BJ (cell line): ENCODE data around the gene GPD1L. TPM values are rescaled to one million over a fixed set of nuclear protein-coding genes. Genes with fewer than 3 reads are reported as not detected.
"Not testable (repeated sequence)": the region's sequence is repeated elsewhere in the genome, so short reads cannot be mapped to it uniquely, and the experiment has no call there.

Experiments
- CTCF ChIA-PET: fragments of 350-600 bp; formaldehyde crosslinking; extraction: SDS; loops from one replicate; lab custom pipeline; 2021; ENCODE audit warnings: antibody characterized with exemption, inconsistent platforms; lab: Yijun Ruan, JAX
- POLR2A ChIA-PET: fragments of 300-600 bp; sonication (Branson Sonifier 250); formaldehyde crosslinking; extraction: SDS; loops from one replicate; lab custom pipeline; 2021; ENCODE audit warnings: antibody characterized with exemption; lab: Charles Lee
- DNase-seq: peaks from one replicate; pipeline ENCODE4 v3.0.0-alpha.2; 2011; ENCODE audit warnings: low read depth
- H3K27me3 ChIP-seq: 2 replicates; pipeline ENCODE4 v1.6.0; 2011; ENCODE audit warnings: low read length; ENCODE audit not compliant: control insufficient read depth, insufficient read depth
- H3K36me3 ChIP-seq: 2 replicates; pipeline ENCODE4 v1.5.1; 2011; ENCODE audit warnings: low read length; ENCODE audit not compliant: control insufficient read depth, insufficient read depth
- H3K4me3 ChIP-seq: 2 replicates; pipeline ENCODE4 v1.5.1; 2011; ENCODE audit warnings: low read depth, mild to moderate bottlenecking, control low read depth, low read length
- CTCF ChIP-seq: IDR thresholded peaks from 2 replicates; pipeline ENCODE4 v1.5.1; 2011; ENCODE audit warnings: low read depth, mild to moderate bottlenecking, control low read depth, inconsistent platforms, low read length, moderate library complexity; ENCODE audit not compliant: insufficient read depth
- polyA plus RNA-seq: library from polyadenylated mRNA; depleted of rRNA; stranded (reverse); fragments of >200 nt; gene quantifications from 2 replicates; pipeline ENCODE4 v1.2.3, GENCODE V29; 2011

GPD1L gene
- polyA plus RNA-seq, 1 experiment = 4.2 TPM

DNA sequence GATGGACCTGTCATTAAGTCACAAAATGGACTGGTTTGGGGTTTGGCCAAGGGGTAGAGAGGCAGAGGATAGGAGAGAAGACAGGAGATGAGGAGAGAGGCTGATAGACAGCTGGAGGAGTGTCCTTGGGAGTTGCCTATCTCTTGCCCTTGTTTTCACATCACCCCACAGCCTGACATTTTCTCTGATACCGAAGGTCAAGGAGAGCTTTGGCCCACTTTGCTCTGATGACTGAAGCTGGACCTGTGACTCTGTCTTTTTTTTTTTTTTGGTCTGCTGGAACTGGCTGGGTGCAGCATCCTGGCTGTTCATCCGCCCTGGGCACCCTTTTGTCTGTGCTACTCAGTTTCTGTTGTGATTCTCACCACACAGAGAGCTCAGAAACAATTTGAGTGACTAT is 5.1 kb downstream of the GPD1L start:
- ChIA-PET CTCF (no interaction called here), POLR2A (no interaction called here)
- Histone ChIP-seq H3K4me3 (no peak overlapping the region), H3K36me3 (no peaks in the 10 kb centered on the region), H3K27me3 (no peaks in the 10 kb centered on the region)
- no peak for DNase-seq
- TF ChIP-seq CTCF = no peak

- no peaks in the 10 kb centered on the region for H3K27me3 ChIP-seq
- no peak for TF ChIP-seq CTCF
- CTCF ChIA-PET = interaction anchor here (1.0 kb wide), 1 partner anchor 13 kb away, joined by 3 read pairs; no protein-coding TSS in a partner anchor
- POLR2A ChIA-PET = no interaction called here
- no peak for DNase-seq
- no peaks in the 10 kb centered on the region for H3K36me3 ChIP-seq
- no peak overlapping the region for H3K4me3 ChIP-seq
Measured at GRCh38 chr3:32113566-32113965, 7.1 kb downstream of the GPD1L start.

DNA sequence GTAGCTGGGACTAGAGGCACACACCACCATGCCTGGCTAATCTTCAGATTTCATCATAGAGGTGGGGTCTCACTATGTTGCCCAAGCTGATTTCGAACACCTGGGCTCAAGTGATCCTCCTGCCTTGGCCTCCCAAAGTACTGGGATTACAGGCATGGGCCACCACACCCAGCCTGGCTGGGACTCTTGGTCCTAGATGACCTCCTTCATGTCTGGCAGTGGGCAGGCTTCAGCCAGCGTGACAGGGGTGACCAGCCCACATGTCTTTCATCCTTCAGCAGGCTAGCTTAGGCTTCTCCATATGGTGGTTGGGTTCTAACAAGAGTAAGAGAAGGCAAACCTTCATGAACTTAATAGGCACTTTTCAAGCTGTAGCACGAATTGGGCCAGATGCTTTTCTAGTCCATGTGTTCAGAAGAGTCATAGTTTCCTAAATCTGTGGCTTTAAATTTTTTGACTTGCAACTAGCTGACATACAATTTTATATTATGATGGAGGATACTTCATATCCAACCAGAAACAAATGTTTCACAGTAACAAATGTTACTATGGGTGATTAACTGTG is 7.6 kb downstream of the GPD1L start:
- Histone ChIP-seq H3K36me3 (no peaks in the 10 kb centered on the region), H3K4me3 (no peak overlapping the region), H3K27me3 (no peaks in the 10 kb centered on the region)
- TF ChIP-seq CTCF = no peak
- POLR2A ChIA-PET = no interaction called here
- DNase-seq = no peak
- CTCF ChIA-PET = interaction anchor here (1.0 kb wide), 1 partner anchor 13 kb away, joined by 3 read pairs; no protein-coding TSS in a partner anchor

- H3K36me3 ChIP-seq, H3K4me3 ChIP-seq, DNase-seq, H3K27me3 ChIP-seq, POLR2A ChIA-PET: not testable (repeated sequence)
- CTCF ChIA-PET = interaction anchor here (1.0 kb wide), 1 partner anchor 12 kb away, joined by 3 read pairs; no protein-coding TSS in a partner anchor
Measured at GRCh38 chr3:32114546-32115386, 8.3 kb downstream of the GPD1L start.

GRCh38 chr3:32117320-32117719 is 10.9 kb downstream of the GPD1L start:
- CTCF ChIA-PET = interaction anchor here (1.3 kb wide), 1 partner anchor 98 kb away, joined by 4 read pairs; no protein-coding TSS in a partner anchor
- DNase-seq = no peak
- no peaks in the 10 kb centered on the region for H3K27me3 ChIP-seq
- no peaks in the 10 kb centered on the region for H3K36me3 ChIP-seq
- POLR2A ChIA-PET = no interaction called here
- TF ChIP-seq CTCF = no peak
- no peak overlapping the region for H3K4me3 ChIP-seq
